Ovary (tissue), 9 donors: ENCODE results near the gene AVEN. TPM values are rescaled to one million over a fixed set of nuclear protein-coding genes. Genes with fewer than 3 reads are reported as not detected.

Experiments used
- DNase-seq, 5 donors: peaks; one replicate each; pipeline ENCODE4 v3.0.0-alpha.2; 2019 to 2020
- H3K27ac ChIP-seq, 2 donors: fragments of 200-600 bp; one replicate each; pipeline versions ENCODE4 v1.5.1 to v1.8.0; 2019 to 2022
- H3K27me3 ChIP-seq: fragments of 200-600 bp; one replicate; pipeline ENCODE4 v1.8.0; 2022
- H3K36me3 ChIP-seq: fragments of 200-600 bp; sonication (generic); one replicate; pipeline ENCODE4 v1.5.1; 2019
- H3K4me1 ChIP-seq: one replicate; pipeline ENCODE4 v1.8.1; 2013; ENCODE audit warnings: mild to moderate bottlenecking, moderate library complexity; ENCODE audit not compliant: insufficient read depth
- H3K4me3 ChIP-seq: fragments of 200-600 bp; sonication (generic); one replicate; pipeline ENCODE4 v1.5.1; 2017
- H3K9me3 ChIP-seq, 2 donors: fragments of 200-600 bp in 1 of 2; sonication (generic) in 1 of 2; one replicate each; pipeline versions ENCODE4 v1.5.1 to v1.8.1; 2013 to 2019; ENCODE audit warnings: mild to moderate bottlenecking in 1 of 2, moderate library complexity in 1 of 2
- CTCF ChIP-seq, 3 donors: fragments of 450-650 bp in 2 of 3; fragments of 200-600 bp in 1 of 3; IDR thresholded peaks; one replicate each; pipeline versions ENCODE4 v1.5.1 to v1.8.0; 2016 to 2022; ENCODE audit warnings: antibody characterized with exemption in 3 of 3, mild to moderate bottlenecking in 1 of 3
- EP300 ChIP-seq: sonication (generic); formaldehyde crosslinking; IDR thresholded peaks from one replicate; pipeline ENCODE4 v1.6.1; 2017; ENCODE audit warnings: antibody characterized with exemption
- POLR2A ChIP-seq: fragments of 450-650 bp; IDR thresholded peaks from one replicate; pipeline ENCODE4 v1.6.1; 2017; ENCODE audit warnings: antibody characterized with exemption, mild to moderate bottlenecking, moderate library complexity
- WGBS, 3 donors: extraction: QIAGEN DNeasy Blood & Tissue Kit in 1 of 3; methylation state at CpG; one replicate each; pipeline versions ENCODE4 v1.1.5 to v1.1.7; 2013 to 2017; 5-methylcytosine and 5-hydroxymethylcytosine counted together
- intact Hi-C, 4 donors: fragments of 100-400 bp; cut with DNase I; formaldehyde crosslinking; loops; one replicate each; pipeline versions ENCODE4 v1.11.0 to v1.15.1; 2022 to 2023
- polyA plus RNA-seq, 2 donors: library from polyadenylated mRNA; stranded (reverse); fragments of 200-250 nt in 1 of 2; fragments of 350-450 nt in 1 of 2; fragmentation: Illumina TruSeq in 1 of 2; extraction: RNeasy Lipid Tissue Mini Kit (QIAGEN cat#74804) in 1 of 2; gene quantifications; one replicate each; pipeline ENCODE4 v1.2.3, GENCODE V29; 2013 to 2014
- total RNA-seq, 7 donors: library from RNA; depleted of rRNA in 2 of 7; stranded (reverse); fragments of >200 nt in 2 of 7; fragmentation: NEBNext Ultra II Directional in 3 of 7; extraction: Animal tissue kit (Norgen Biotek cat#: 25700) in 3 of 7; gene quantifications; one replicate each; pipeline versions ENCODE4 v1.1.0 to v1.2.4, GENCODE V29; 2016 to 2023
- donor health status: DM: no; HTN: no; CAD: no; lungs with moderate emphysema.
- donor health status: DM: no; HTN: no; CAD: no.
- donor health status: Bipolar disorder and iron deficiency.
- donor health status: DM: yes; HTN: yes; CAD: no.
- donor health status: DM: no; HTN: no; CAD: no.
- donor health status: DM: yes; HTN: yes; CAD: no.

The AVEN gene
- total and polyA plus RNA-seq, 9 donors: 9.0 to 20.9 (median 11.5) TPM

GRCh38 chr15:33955945-33956344 lies 83.1 kb downstream of the AVEN start:
- H3K27ac ChIP-seq: no peak overlapping the region
- no peak for DNase-seq
- H3K4me1 ChIP-seq: peaks cover 3% of the 10 kb centered on the region
- intact Hi-C loops: no loop called here
- H3K27me3 ChIP-seq: no peaks in the 10 kb centered on the region
- WGBS, 3 donors: 68 to 72% (median 71%) methylated on average over 10 of the region's 10 CpGs
- H3K4me3 ChIP-seq: no peak overlapping the region
- TF ChIP-seq EP300 (no peak), POLR2A (no peak), CTCF (IDR thresholded peaks at IDR 0.05) (no peak)
- H3K36me3 ChIP-seq: no peaks in the 10 kb centered on the region
- H3K9me3 ChIP-seq: no peaks in the 10 kb centered on the region

- Histone ChIP-seq H3K9me3 (no peaks in the 10 kb centered on the region), H3K27ac (no peak overlapping the region), H3K27me3 (no peaks in the 10 kb centered on the region), H3K4me1 (no peaks in the 10 kb centered on the region), H3K36me3 (no peaks in the 10 kb centered on the region), H3K4me3 (no peak overlapping the region)
- no peak for DNase-seq
- TF ChIP-seq EP300: no peak
- no peak for TF ChIP-seq CTCF (IDR thresholded peaks at IDR 0.05)
- no peak for TF ChIP-seq POLR2A
- WGBS, 3 donors: 33 to 66% (median 46%) methylated on average over 1 of the region's 1 CpG
- intact Hi-C loops: no loop called here
These were observed 92.9 kb downstream of the AVEN start for GRCh38 chr15:33946152-33946551.

- Histone ChIP-seq H3K27me3 (no peaks in the 10 kb centered on the region), H3K36me3 (no peaks in the 10 kb centered on the region), H3K9me3 (no peaks in the 10 kb centered on the region), H3K4me1 (no peaks in the 10 kb centered on the region), H3K4me3 (no peak overlapping the region), H3K27ac (no peak overlapping the region)
- intact Hi-C loops: no loop called here
- DNase-seq: no peak
- TF ChIP-seq EP300: no peak
- no peak for TF ChIP-seq CTCF (IDR thresholded peaks at IDR 0.05)
- no peak for TF ChIP-seq POLR2A
- WGBS, 3 donors: 34 to 68% (median 54%) methylated on average over 4 of the region's 4 CpGs
These were observed 97.5 kb downstream of the AVEN start for GRCh38 chr15:33941279-33942063.

- H3K4me1 ChIP-seq: no peaks in the 10 kb centered on the region
- DNase-seq: no peak
- no peaks in the 10 kb centered on the region for H3K36me3 ChIP-seq
- no peak overlapping the region for H3K27ac ChIP-seq
- intact Hi-C loops: no loop called here
- 74 to 78% (median 76%) methylated on average over 5 of the region's 5 CpGs for WGBS, 3 donors
- H3K27me3 ChIP-seq: no peaks in the 10 kb centered on the region
- TF ChIP-seq CTCF (IDR thresholded peaks at IDR 0.05) (no peak), EP300 (no peak), POLR2A (no peak)
- no peaks in the 10 kb centered on the region for H3K9me3 ChIP-seq
- no peak overlapping the region for H3K4me3 ChIP-seq
These were observed 104.1 kb downstream of the AVEN start for GRCh38 chr15:33934921-33935320.
